Glomerular endothelial cell (primary cell): ENCODE data around the gene ZNF304. TPM values are rescaled to one million over a fixed set of nuclear protein-coding genes. Genes with fewer than 3 reads are reported as not detected.
A peak's percentile ranks its signal among the peaks of the same experiment; 100 is the strongest.

Source experiments
- DNase-seq: peaks from one replicate; pipeline ENCODE4 v3.0.0-alpha.2; 2011; ENCODE audit warnings: low read depth, low spot score; ENCODE audit errors: extremely low read depth
- total RNA-seq: library from RNA; depleted of rRNA; stranded (reverse); fragments of >200 nt; gene quantifications from 2 replicates; pipeline ENCODE4 v1.2.3, GENCODE V29; 2015

ZNF304 gene
- 6.3 and 7.2 TPM in 2 replicates for total RNA-seq

- DNase-seq = peak; percentile 76
These were observed at the start of gene ZNF304 for GRCh38 chr19:57350877-57351805. Gene ZNF304, plus strand, starts transcription at chr19:57351271. Its CDS starts 394 bp downstream, at chr19:57351665.

DNA sequence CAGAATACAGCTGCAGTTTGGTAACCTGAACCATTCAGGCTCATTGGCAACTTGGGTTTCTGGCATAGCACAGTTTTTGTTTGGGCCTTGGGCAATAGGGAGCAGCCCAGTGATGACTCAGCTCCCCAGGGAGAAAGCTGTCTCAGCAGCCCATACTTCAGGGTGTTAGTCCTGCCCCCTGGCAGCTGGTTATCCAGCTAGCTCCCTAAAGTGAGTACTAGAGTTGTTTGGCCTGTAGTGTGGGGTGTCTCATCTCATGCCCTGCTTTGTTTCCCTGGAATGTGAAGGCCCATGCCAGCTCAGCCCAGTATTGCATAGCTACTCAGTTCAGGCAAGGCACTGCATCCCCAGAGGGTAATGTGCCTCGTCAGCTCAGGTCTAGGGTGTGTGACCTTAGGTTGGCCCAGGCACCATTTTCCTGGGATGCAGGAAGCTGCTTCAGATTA, 49.0 kb upstream of the ZNF304 start:
- no peak for DNase-seq

GRCh38 chr19:57302727-57303401, 48.2 kb upstream of the ZNF304 start:
- DNase-seq = no peak

- DNase-seq = no peak
These were observed 46.0 kb upstream of the ZNF304 start for GRCh38 chr19:57305056-57305455.

GRCh38 chr19:57308514-57308913, 42.6 kb upstream of the ZNF304 start:
- DNase-seq = no peak

DNA sequence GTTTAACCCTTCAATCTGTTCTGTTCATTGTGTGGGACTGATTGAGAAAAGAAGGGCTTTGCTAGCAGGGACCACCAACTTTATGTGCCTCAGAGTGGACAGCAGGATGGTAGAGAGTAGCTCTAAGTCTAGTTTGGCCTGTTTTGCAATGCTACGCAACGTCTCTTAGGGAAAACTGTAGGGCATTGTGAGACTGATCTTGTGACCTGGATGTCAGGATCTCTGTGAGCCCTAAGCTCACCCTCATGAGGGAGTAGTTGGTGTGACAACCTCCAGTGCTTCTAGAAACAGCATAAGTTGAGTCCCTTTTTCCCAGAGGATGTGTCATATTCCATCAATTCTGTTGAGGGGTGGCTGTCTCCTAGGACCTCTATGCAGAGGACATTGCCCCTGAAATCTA, 40.3 kb upstream of the ZNF304 start:
- DNase-seq = no peak

DNA sequence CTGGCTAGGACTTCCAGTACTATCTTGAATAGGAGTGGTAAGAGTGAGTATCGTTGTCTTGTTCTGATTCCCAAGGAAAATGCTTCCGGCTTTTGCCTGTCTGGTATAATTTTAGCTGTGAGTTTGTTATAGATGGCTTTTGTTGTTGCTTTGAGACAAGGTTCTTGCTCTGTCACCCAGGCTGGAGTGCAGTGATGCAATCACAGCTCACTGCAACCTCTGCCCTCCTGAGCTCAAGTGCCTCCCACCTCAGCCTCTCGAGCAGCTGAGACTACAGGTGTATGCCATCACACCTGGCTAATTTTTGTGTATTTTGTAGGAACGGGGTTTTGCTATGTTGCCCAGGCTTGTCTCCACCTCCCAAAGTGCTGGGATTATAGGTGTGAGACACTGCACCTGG, 36.9 kb upstream of the ZNF304 start:
- no peak for DNase-seq

- no peak for DNase-seq
These were observed 33.6 kb upstream of the ZNF304 start for GRCh38 chr19:57317503-57317902.

DNA sequence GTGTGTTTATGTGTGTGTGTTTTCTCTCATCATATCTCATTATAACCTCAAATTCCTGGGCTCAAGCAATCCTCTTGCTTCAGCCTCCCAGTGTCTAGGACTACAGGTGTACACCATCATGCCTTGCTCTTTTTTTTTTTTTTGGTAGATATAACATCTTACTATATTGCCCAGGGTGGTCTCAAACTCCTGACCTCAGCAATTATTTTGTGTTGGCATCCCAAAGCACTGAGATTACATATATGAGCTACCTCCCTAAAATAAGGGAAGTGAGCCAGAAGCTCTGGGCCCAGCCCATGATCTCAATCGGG, 31.2 kb upstream of the ZNF304 start:
- DNase-seq = no peak

GRCh38 chr19:57320180-57321084, 30.6 kb upstream of the ZNF304 start, which contains the start of gene ZNF543:
Gene ZNF543, plus strand, starts transcription at chr19:57320472. Its CDS starts 382 bp downstream, at chr19:57320854.
- peak; percentile 75 for DNase-seq

DNA sequence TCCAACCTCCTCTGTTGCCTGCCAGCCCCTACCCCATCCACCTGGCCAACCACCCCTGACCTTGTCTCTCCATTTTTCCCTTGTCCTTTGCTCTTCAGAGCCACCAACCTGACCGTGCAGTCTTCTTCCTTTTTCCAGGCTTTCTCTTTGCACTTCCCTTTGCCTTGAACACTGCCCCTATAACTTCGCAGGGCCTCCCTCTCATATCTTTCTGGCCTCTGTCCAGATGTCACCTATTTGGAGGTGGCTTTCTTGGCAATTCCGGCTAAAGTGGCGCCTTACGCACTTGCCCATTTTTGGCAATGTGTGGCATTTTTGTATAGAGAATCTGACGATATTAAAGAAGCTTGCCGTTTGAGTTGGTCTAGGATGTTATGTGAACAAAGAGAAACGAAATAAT, 30.0 kb upstream of the ZNF304 start:
- no peak for DNase-seq

GRCh38 chr19:57321751-57322150, 29.3 kb upstream of the ZNF304 start:
- no peak for DNase-seq

GRCh38 chr19:57324992-57325391, 26.1 kb upstream of the ZNF304 start:
- DNase-seq = no peak

DNA sequence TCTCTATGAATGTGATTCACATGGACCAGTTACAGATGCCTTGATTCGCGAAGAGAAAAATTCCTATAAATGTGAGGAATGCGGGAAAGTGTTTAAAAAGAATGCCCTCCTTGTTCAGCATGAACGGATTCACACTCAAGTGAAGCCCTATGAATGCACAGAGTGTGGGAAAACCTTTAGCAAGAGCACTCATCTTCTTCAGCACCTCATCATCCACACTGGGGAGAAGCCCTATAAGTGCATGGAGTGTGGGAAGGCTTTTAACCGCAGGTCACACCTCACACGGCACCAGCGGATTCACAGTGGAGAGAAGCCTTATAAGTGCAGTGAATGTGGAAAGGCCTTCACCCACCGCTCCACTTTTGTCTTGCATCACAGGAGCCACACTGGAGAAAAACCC, 23.1 kb upstream of the ZNF304 start:
- DNase-seq = no peak

DNA sequence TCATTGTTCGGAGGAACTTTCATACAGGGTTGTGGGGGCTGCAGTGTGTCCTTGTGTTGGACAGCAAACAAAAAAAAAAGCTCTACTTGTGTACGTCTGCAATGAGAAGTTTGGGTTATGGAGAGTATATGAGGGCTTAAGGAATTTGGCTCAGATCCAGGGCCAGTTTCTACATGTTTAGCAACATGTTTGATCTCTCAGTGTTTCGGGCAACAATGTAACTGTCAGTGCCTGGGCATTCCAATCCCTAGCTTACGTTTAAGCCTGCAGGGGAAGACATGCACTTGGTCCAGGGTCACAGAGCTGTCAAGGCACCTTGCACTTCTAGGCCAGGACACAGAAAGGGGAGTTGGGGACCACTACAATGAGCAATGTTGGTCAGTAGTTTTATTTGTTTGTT, 16.9 kb upstream of the ZNF304 start:
- no peak for DNase-seq

GRCh38 chr19:57338877-57339276, 12.2 kb upstream of the ZNF304 start:
- no peak for DNase-seq

DNA sequence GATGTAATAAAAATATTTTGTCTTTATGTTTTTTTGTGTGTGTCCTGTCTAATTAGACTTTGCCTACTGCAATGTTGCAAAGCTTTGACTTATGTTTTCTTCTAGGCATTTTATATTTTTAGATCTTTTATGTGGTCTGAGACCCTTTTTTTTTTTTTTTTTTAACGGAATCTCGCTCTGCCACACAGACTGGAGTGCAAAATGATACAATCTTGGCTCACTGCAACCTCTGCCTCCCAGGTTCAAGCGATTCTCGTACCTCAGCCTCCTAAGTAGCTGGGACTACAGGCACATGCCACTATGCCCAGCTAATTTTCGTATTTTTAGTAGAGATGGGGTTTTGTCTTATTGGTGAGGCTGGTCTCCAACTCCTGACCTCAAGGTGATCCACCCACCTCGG, 8.5 kb upstream of the ZNF304 start:
- no peak for DNase-seq

GRCh38 chr19:57348136-57348535, 2.9 kb upstream of the ZNF304 start:
- DNase-seq = no peak

DNA sequence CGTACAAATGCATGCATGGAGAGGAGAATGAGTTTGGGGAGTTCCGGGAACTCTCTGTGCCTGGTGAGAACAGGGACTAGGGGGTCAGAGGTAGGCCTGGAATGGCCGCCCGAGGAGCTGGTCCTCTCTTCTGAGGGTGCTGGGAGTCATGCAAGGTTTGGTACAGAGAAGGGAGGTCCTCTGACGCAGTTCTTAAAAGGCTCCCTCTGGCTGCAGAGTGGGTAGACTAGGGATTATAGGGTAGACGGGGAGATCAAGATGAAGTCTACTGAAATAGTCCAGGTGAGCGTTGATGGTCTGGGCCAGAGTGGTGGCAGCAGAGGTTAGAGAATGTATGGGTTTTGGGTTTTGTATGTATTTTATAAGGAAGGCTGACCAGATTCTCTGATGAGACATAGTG, 796 bp downstream of the ZNF304 start:
- no peak for DNase-seq

DNA sequence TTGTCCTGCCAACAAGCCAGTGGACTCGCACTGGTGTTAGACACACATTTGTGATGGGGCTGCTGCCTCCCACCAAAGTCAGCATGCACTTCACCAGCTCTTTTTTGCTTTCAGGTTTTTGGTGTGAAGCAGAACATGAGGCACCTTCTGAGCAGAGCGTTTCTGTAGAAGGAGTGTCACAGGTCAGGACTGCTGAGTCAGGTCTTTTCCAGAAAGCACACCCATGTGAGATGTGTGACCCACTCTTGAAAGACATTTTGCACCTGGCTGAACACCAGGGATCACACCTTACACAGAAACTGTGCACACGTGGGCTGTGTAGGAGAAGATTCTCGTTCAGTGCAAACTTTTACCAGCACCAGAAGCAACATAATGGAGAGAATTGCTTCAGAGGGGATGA, 4.8 kb downstream of the ZNF304 start:
- DNase-seq = no peak

- DNase-seq = no peak
These were observed 6.3 kb downstream of the ZNF304 start for GRCh38 chr19:57357406-57357805.
